Measurements from ENCODE around the gene ZNF217. TPM values are rescaled to one million over a fixed set of nuclear protein-coding genes. Genes with fewer than 3 reads are reported as not detected.

The ZNF217 gene
- total RNA-seq, 4 donors from 2014 or later, result 37.8 to 67.6 (median 50.5) TPM

DNA sequence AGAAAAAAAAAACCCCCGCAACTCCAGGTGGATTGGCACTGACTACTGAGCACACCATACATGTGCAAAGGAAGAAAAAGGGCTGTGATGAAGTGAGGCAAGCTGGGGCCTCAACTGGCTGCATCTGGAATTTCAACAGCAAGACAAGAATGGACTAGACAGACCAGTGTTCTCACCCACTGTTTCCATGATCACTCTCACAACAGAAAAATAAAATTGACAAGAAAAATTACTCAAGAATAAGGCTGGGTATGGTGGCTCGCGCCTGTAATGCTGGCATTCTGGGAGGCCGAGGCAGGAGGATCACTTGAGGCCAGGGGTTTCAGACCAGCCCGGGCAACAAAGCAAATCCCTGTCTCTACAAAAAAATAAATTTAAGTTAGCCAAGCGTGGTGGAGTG is 18.8 kb downstream of the ZNF217 start:
- intact Hi-C loops (cut with DNase I; ENCODE audit: low total_unique reads), result loop anchor here (5.0 kb wide), 1 partner anchor 367 kb away; no protein-coding TSS in a partner anchor
- H3K4me3 ChIP-seq (ENCODE audit: low read depth, poor library complexity, severe bottlenecking), result no peak overlapping the region
- WGBS, 2 donors, result 71 to 79% methylated on average over 6 of the region's 6 CpGs
- TF ChIP-seq, protein P1, sequence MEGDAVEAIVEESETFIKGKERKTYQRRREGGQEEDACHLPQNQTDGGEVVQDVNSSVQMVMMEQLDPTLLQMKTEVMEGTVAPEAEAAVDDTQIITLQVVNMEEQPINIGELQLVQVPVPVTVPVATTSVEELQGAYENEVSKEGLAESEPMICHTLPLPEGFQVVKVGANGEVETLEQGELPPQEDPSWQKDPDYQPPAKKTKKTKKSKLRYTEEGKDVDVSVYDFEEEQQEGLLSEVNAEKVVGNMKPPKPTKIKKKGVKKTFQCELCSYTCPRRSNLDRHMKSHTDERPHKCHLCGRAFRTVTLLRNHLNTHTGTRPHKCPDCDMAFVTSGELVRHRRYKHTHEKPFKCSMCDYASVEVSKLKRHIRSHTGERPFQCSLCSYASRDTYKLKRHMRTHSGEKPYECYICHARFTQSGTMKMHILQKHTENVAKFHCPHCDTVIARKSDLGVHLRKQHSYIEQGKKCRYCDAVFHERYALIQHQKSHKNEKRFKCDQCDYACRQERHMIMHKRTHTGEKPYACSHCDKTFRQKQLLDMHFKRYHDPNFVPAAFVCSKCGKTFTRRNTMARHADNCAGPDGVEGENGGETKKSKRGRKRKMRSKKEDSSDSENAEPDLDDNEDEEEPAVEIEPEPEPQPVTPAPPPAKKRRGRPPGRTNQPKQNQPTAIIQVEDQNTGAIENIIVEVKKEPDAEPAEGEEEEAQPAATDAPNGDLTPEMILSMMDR (IDR thresholded peaks at IDR 0.05), result no peak
- TF ChIP-seq POLR2A (IDR thresholded peaks at IDR 0.05), result no peak
- peak in 1 of 2 donors; percentile 43 for DNase-seq (ENCODE audit: low spot score in 2 of 2)

DNA sequence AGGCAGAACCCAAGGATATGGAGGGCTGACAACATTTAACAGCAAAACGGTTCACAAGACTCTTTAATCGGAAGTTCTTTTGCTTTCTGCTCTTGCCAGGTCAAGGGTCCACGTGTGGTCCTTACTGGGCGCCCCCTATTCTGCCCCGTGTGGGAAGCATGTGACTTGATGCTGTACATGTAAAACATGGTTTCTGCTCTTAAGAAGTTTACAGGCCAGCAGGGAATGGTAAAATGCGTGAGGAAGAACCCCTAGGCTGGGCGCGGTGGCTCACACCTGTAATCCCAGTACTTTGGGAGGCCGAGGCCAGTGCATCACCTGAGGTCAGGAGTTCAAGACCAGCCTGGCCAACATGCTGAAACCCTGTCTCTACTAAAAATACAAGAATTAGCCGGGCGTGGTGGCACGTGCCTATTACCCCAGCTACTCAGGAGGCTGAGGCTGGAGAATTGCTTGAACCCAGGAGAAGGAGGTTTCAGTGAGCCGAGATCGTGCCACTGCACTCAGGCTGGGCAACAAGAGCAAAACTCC is 19.3 kb downstream of the ZNF217 start:
- WGBS, 2 donors, result 82 to 86% methylated on average over 14 of the region's 14 CpGs
- intact Hi-C loops (cut with DNase I; ENCODE audit: low total_unique reads), result no loop called here

DNA sequence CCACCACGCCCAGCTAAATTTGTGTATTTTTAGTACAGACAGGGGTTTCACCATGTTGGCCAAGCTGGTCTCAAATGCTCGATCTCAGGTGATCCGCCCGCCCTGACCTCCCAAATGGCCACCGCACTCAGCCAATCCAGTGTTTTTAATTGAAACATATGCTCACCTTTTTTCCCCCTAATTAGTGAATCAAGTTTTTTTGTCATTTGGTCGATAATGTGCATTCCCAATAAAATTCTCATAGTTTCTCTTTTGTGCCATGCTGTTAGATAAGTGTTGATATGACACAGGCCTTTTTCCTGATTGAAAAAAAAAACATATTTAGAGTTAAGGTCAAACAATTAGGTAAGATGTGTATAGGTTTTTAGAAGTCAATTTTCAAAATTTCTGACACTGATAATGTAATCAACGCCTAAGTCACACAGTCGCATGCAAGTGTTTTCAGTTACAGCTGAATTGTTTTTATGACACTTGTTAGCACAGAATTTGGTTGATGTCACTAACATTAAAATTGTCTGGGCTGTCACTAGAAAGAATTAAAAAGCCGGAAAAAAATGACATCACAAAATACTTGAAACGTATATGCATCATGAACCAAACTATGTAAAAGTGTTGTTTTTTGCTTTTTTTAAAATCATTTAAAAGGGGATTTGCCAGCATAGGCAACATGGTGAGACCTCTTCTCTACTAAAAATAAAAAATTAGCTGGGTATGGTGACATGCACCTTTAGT is 21.9 kb downstream of the ZNF217 start:
- intact Hi-C loops (cut with DNase I; ENCODE audit: low total_unique reads), result no loop called here
- no peak overlapping the region for H3K4me3 ChIP-seq (ENCODE audit: low read depth, poor library complexity, severe bottlenecking)
- no peak for DNase-seq (ENCODE audit: low spot score in 2 of 2)
- 92 to 95% methylated on average over 10 of the region's 10 CpGs for WGBS, 2 donors
- TF ChIP-seq, protein P1 (IDR thresholded peaks at IDR 0.05), result no peak
- TF ChIP-seq POLR2A (IDR thresholded peaks at IDR 0.05), result no peak

More for the DNA sequence above, 19.3 kb downstream of the ZNF217 start:
- peak in 1 of 2 donors; percentile 58 for DNase-seq (ENCODE audit: low spot score in 2 of 2)
- H3K4me3 ChIP-seq (ENCODE audit: low read depth, poor library complexity, severe bottlenecking), result no peak overlapping the region
- TF ChIP-seq, protein P1 (IDR thresholded peaks at IDR 0.05), result no peak
- TF ChIP-seq POLR2A (IDR thresholded peaks at IDR 0.05), result no peak

DNA sequence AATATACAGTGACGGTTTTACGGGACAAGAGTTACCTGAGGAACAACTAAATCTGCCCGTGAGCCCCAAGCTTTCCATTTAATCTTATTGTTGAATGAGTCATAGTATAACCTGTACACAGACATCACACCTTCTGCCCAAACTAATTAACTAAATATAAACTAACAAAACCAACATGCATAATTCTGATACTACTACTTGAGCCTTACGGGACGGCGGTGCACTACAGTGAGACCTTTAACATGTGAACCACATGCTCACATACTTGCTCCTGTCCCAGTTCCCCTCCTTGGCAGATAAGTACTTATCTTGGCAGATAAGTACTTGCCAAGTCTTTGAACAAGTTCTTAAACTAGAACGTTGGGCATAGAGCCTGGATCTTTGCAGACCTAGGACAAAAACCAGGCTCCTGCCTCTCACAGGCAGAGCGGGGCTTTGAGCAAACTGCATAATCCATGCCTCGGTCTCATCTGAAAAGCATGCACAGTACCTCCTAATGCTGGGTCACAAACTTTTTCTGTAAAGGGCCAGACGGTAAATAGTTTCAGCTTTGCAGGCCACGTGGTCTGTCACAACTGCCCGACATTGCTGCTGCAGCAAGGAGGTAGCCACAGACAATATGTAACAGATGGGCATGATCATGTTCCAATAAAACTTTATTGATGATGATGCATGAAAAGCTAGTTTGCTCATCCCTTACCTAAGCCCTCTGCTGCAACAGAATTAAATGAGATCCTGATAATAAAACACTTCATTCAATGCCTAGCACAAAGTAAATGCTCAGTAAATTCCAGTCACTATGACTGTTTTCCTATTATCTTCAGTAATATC is 23.0 kb downstream of the ZNF217 start:
- 56 to 64% methylated on average over 12 of the region's 12 CpGs for WGBS, 2 donors
- DNase-seq (ENCODE audit: low spot score in 2 of 2), result peak in 1 of 2 donors; percentile 13
- no peak overlapping the region for H3K4me3 ChIP-seq (ENCODE audit: low read depth, poor library complexity, severe bottlenecking)
- TF ChIP-seq, protein P1 (IDR thresholded peaks at IDR 0.05), result no peak
- TF ChIP-seq POLR2A (IDR thresholded peaks at IDR 0.05), result no peak
- intact Hi-C loops (cut with DNase I; ENCODE audit: low total_unique reads), result no loop called here

DNA sequence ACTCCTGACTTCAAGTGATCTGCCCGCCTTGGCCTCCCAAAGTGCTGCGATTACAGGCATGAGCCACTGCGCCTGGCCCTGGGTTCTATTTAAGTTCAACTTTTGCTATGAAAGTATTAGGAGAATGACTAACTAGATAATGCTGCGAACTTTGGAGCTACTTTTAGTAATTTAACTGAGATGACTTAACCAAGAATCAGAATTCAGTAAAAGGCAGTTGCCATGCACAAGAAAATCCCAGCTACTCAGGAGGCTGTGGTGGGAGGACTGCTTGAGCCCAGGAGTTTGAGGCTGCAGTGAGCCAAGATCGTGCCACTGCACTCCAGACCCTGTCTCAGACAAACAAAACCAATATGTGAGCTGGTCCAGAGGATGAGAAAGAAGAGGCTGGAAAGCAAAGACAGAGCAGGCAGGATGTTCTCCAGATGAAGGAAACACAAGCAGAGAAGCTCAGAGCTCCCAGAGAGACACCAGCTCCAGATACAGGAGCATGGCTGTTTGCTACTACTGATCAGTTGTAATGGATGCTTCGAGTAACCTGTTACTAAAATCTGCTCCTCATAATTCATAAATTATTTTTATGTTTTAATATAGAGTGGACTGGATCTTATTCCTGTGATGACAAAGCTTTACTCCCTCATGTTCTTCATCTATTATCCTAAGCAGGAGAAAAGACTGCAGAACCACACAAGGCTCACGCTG is 23.9 kb downstream of the ZNF217 start:
- intact Hi-C loops (cut with DNase I; ENCODE audit: low total_unique reads), result no loop called here
- no peak for TF ChIP-seq POLR2A (IDR thresholded peaks at IDR 0.05)
- TF ChIP-seq, protein P1 (IDR thresholded peaks at IDR 0.05), result no peak
- no peak overlapping the region for H3K4me3 ChIP-seq (ENCODE audit: low read depth, poor library complexity, severe bottlenecking)
- DNase-seq (ENCODE audit: low spot score in 2 of 2), result peak in 1 of 2 donors; percentile 31
- WGBS, 2 donors, result 87 to 91% methylated on average over 7 of the region's 7 CpGs
